HG03196 (cell line): Measurements from ENCODE around the gene ARHGAP5.

Experiments used
- ATAC-seq: cut with Tn5 transposase; IDR thresholded peaks from one replicate; pipeline ENCODE4 v1.9.1; 2021; ENCODE audit not compliant: unreplicated experiment

ARHGAP5 gene

DNA sequence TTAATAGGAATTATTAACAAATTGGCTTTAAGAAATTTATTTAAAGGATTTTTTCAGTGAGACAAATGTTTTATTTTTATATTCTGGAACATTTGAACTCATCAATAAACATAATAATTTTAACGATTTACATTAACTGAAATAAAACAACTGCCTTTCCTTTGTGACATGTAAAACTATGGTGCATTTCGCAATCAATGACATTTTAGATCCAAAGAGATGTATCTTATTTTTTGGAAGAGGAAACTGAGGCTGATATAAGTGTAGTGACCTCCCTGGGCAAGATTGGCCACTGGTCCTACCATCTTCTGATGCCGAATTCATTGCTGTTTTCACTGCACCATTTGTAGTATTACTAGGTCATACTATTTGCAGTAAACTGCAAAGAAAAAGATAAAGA, 128.4 kb downstream of the ARHGAP5 start:
- no peak for ATAC-seq

GRCh38 chr14:32205984-32206383, 128.9 kb downstream of the ARHGAP5 start:
- no peak for ATAC-seq

DNA sequence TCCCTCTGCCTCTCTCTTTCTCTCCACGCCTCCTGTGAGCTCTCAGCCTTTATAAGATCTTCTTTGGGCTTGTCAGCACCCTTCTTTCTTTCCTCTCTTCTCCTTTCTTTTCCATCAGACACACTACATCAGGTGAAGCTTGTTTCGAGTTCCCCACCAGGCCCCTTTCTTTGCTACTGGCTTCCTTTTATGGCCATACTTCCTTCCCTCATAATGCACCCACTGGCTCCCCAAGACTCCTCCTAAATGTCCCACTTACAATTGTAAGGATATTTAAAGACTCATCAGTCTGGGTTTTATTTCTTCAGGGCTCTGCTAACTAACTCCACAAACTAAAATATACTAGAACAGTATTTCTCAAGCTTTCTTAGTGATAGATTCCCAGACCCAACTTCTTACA, 129.4 kb downstream of the ARHGAP5 start:
- no peak for ATAC-seq

DNA sequence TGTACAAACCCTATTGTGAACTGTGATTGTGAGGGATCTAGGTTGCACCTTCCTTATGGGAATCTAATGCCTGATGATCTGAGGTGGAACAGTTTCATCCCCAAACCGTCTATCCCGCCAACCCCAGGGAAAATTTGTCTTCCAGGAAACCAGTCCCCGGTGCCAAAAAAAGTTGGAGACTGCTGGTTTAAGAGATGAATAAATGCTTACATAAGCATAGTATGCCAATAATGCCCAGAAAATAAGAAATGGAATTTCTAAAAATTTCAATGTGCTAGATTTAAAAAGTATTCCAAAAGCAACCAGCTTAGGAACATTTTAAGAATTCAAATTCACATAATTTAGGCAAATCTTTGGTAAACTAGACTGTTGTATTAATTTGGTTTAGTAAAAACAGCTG, 131.4 kb downstream of the ARHGAP5 start:
- no peak for ATAC-seq
